22Rv1 (cell line): ENCODE measurements around the gene WASHC3.

Source experiments
- CTCF ChIP-seq: fragments of 450-650 bp; IDR thresholded peaks from 2 replicates; pipeline ENCODE4 v1.5.1; 2017; ENCODE audit warnings: mild to moderate bottlenecking
- ZFX ChIP-seq: fragments of 450-650 bp; IDR thresholded peaks from 2 replicates; pipeline ENCODE4 v1.6.1; 2017; ENCODE audit warnings: antibody characterized with exemption, borderline replicate concordance

GRCh38 chr12:102064476-102064875 is 2.7 kb upstream of the WASHC3 start:
- no peak for TF ChIP-seq CTCF
- no peak for TF ChIP-seq ZFX
